ENCODE results near the gene NOX3. TPM values are rescaled to one million over a fixed set of nuclear protein-coding genes. Genes with fewer than 3 reads are reported as not detected.
"Not testable (repeated sequence)": the region's sequence is repeated elsewhere in the genome, so short reads cannot be mapped to it uniquely, and the experiment has no call there.

Gene NOX3
- total RNA-seq, 2 experiments from 2014 or later, result not detected

DNA sequence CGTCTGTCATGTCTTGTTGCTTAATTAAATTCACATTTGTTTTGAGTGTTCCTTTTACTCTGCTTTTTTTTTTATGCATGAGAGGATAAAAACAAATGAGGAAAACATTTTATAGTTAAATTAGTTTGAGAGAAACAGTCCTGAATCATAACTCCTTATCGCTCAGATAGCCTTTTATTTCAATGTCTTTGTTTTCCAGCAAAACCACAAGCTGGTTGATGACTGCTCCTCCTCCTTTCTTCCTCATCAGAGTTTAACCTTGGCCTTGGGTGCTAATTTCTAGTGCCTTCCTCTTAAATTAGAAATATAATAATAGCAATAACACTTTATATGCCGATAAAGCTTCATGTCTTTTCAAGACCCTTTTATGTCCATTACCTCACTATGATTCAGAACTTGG lies 3.1 kb downstream of the NOX3 start:
- Mint-ChIP-seq H3K27ac (no peak overlapping the region), H3K9me3 (no peaks in the 10 kb centered on the region), H3K4me3 (no peak overlapping the region), H3K27me3 (peaks cover 6% of the 10 kb centered on the region), H3K36me3 (ENCODE audit: low read depth) (no peaks in the 10 kb centered on the region), H3K4me1 (ENCODE audit: low read depth) (peaks cover 7% of the 10 kb centered on the region)
- Histone ChIP-seq H3K27ac (ENCODE audit: low read depth in 1 of 2, low read length in 2 of 2) (no peak overlapping the region), H3K4me3 (ENCODE audit: low read length) (no peak overlapping the region), H3K27me3 (ENCODE audit: control insufficient read depth in 1 of 2, insufficient read depth in 2 of 2, low read length in 2 of 2) (peaks cover 0 to 7% of the 10 kb centered on the region in 2 experiments), H3K36me3 (ENCODE audit: insufficient read depth, low read length) (no peaks in the 10 kb centered on the region), H3K4me1 (ENCODE audit: insufficient read depth, low read length) (no peaks in the 10 kb centered on the region), H3K9me3 (ENCODE audit: control insufficient read depth in 1 of 2, insufficient read depth in 1 of 2, low read length in 2 of 2) (no peaks in the 10 kb centered on the region)
- intact Hi-C loops (cut with DNase I, micrococcal nuclease), result no loop called here
- ATAC-seq (ENCODE audit: poor library complexity), result no peak
- CTCF ChIA-PET, result no interaction called here
- POLR2A ChIA-PET, result no interaction called here
- TF ChIP-seq, protein P1, sequence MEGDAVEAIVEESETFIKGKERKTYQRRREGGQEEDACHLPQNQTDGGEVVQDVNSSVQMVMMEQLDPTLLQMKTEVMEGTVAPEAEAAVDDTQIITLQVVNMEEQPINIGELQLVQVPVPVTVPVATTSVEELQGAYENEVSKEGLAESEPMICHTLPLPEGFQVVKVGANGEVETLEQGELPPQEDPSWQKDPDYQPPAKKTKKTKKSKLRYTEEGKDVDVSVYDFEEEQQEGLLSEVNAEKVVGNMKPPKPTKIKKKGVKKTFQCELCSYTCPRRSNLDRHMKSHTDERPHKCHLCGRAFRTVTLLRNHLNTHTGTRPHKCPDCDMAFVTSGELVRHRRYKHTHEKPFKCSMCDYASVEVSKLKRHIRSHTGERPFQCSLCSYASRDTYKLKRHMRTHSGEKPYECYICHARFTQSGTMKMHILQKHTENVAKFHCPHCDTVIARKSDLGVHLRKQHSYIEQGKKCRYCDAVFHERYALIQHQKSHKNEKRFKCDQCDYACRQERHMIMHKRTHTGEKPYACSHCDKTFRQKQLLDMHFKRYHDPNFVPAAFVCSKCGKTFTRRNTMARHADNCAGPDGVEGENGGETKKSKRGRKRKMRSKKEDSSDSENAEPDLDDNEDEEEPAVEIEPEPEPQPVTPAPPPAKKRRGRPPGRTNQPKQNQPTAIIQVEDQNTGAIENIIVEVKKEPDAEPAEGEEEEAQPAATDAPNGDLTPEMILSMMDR (IDR thresholded peaks at IDR 0.05), result no peak
- no peak for DNase-seq

DNA sequence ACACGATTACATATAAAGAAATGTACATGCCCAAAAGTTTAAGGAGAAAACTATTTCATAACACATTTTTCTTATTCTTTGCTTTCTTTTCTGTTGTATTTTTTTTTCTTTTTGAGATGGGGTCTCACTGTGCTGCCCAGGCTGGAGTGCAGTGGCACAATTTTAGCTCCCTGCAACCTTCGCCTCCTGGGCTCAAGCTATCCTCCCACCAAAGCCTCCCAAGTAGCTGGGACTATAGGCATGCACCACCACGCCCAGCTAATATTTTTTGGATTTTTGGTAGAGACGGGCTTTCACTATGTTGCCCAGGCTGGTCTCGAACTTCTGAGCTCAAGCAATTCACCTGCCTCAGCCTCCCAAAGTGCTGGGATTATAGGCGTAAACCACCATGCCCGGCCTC lies 4.1 kb downstream of the NOX3 start:
- H3K27ac Mint-ChIP-seq; DNase-seq; H3K27ac ChIP-seq (ENCODE audit: low read depth in 1 of 2, low read length in 2 of 2); CTCF ChIA-PET; intact Hi-C loops (cut with DNase I, micrococcal nuclease); ATAC-seq (ENCODE audit: poor library complexity); H3K4me3 ChIP-seq (ENCODE audit: low read length); H3K4me1 Mint-ChIP-seq (ENCODE audit: low read depth); H3K36me3 Mint-ChIP-seq (ENCODE audit: low read depth); H3K36me3 ChIP-seq (ENCODE audit: insufficient read depth, low read length); POLR2A ChIA-PET; H3K9me3 ChIP-seq (ENCODE audit: control insufficient read depth in 1 of 2, insufficient read depth in 1 of 2, low read length in 2 of 2); H3K27me3 ChIP-seq (ENCODE audit: control insufficient read depth in 1 of 2, insufficient read depth in 2 of 2, low read length in 2 of 2); H3K9me3 Mint-ChIP-seq; H3K4me3 Mint-ChIP-seq; H3K4me1 ChIP-seq (ENCODE audit: insufficient read depth, low read length); H3K27me3 Mint-ChIP-seq: not testable (repeated sequence)

DNA sequence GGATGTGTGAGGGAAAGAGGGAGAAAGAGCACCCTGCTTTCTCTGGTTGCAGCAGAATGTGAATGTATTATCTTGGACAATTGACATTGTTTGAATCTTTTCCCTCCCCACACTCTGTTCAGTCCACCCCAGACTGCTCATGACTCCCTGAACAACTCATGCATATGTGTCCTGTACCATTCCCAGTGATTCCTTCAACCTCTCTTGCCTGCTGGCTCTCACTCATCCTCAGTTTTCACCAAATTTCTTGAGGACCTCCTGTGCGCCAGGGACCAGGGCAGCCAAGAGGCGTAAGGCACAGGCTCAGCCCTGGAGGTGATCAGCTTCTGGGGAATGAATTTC lies 5.4 kb downstream of the NOX3 start:
- H3K27me3 Mint-ChIP-seq, result peaks cover 6% of the 10 kb centered on the region
- Histone ChIP-seq H3K4me1 (ENCODE audit: insufficient read depth, low read length) (no peaks in the 10 kb centered on the region), H3K4me3 (ENCODE audit: low read length) (no peak overlapping the region), H3K36me3 (ENCODE audit: insufficient read depth, low read length) (no peaks in the 10 kb centered on the region), H3K9me3 (ENCODE audit: control insufficient read depth in 1 of 2, insufficient read depth in 1 of 2, low read length in 2 of 2) (no peaks in the 10 kb centered on the region), H3K27ac (ENCODE audit: low read depth in 1 of 2, low read length in 2 of 2) (no peak overlapping the region), H3K27me3 (ENCODE audit: control insufficient read depth in 1 of 2, insufficient read depth in 2 of 2, low read length in 2 of 2) (peaks cover 0 to 7% of the 10 kb centered on the region in 2 experiments)
- H3K4me3 Mint-ChIP-seq, result no peak overlapping the region
- no peaks in the 10 kb centered on the region for H3K36me3 Mint-ChIP-seq (ENCODE audit: low read depth)
- peaks cover 7% of the 10 kb centered on the region for H3K4me1 Mint-ChIP-seq (ENCODE audit: low read depth)
- TF ChIP-seq, protein P1 (IDR thresholded peaks at IDR 0.05), result no peak
- intact Hi-C loops (cut with DNase I, micrococcal nuclease), result no loop called here
- CTCF ChIA-PET, result no interaction called here
- POLR2A ChIA-PET, result no interaction called here
- ATAC-seq (ENCODE audit: poor library complexity), result no peak
- no peak overlapping the region for H3K27ac Mint-ChIP-seq
- DNase-seq, result no peak
- no peaks in the 10 kb centered on the region for H3K9me3 Mint-ChIP-seq

DNA sequence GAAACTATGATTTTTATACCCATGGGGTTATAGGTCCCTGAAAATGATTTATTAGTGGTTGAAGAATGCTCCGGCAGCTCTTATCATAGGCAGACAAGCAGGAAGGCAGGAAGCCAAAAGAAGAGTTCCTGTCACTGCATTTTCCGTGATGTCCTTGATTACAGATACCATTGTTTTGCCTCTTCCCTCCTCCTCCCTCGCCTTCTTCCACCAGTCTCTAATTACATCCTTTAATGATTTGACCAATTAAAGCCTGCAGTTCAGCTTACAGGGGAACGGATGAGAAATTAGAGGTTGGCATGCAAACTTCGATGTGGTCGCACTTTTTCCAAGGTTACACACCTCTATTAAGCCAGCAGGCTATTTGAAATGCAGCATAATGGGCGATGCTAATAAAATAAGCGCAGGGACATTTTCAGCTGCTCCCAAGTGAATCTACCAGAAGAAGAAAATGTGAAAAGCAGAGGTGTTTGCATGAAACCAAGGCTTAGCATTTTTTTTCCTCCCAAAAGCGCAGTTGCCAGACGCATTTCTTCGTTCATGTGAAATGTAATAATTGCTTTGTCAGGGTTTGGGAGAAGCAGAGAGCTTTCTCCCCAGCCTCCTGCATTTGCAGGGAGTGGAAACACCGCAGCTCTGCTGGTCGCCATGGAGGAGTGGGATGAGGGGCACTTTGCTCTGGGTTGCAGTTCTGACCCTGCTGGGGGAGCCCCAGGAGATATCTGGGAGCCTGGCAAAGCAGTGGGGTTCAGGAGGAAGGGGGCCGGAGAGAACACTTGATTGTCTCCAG lies 6.0 kb downstream of the NOX3 start:
- Histone ChIP-seq H3K36me3 (ENCODE audit: insufficient read depth, low read length) (no peaks in the 10 kb centered on the region), H3K9me3 (ENCODE audit: control insufficient read depth in 1 of 2, insufficient read depth in 1 of 2, low read length in 2 of 2) (no peaks in the 10 kb centered on the region), H3K27me3 (ENCODE audit: control insufficient read depth in 1 of 2, insufficient read depth in 2 of 2, low read length in 2 of 2) (peaks cover 0 to 7% of the 10 kb centered on the region in 2 experiments), H3K27ac (ENCODE audit: low read depth in 1 of 2, low read length in 2 of 2) (no peak overlapping the region), H3K4me3 (ENCODE audit: low read length) (no peak overlapping the region), H3K4me1 (ENCODE audit: insufficient read depth, low read length) (no peaks in the 10 kb centered on the region)
- DNase-seq (no peak), ATAC-seq (ENCODE audit: poor library complexity) (no peak)
- intact Hi-C loops (cut with DNase I, micrococcal nuclease), result no loop called here
- H3K27me3 Mint-ChIP-seq, result peaks cover 6% of the 10 kb centered on the region
- TF ChIP-seq, protein P1 (IDR thresholded peaks at IDR 0.05), result no peak
- ChIA-PET CTCF (interaction anchor here (1.0 kb wide), 1 partner anchor 13 kb away, joined by 3 read pairs; no protein-coding TSS in a partner anchor), POLR2A (no interaction called here)
- no peaks in the 10 kb centered on the region for H3K9me3 Mint-ChIP-seq
- H3K36me3 Mint-ChIP-seq (ENCODE audit: low read depth), result no peaks in the 10 kb centered on the region
- no peak overlapping the region for H3K4me3 Mint-ChIP-seq
- H3K4me1 Mint-ChIP-seq (ENCODE audit: low read depth), result peaks cover 7% of the 10 kb centered on the region
- no peak overlapping the region for H3K27ac Mint-ChIP-seq

All from CD4-positive, alpha-beta T cell (primary cell).